Globus pallidus (tissue), 1 donor: Measurements from ENCODE around the gene KRTAP1-1.
"Not testable (repeated sequence)": the region's sequence is repeated elsewhere in the genome, so short reads cannot be mapped to it uniquely, and the experiment has no call there.

Experiments
- DNase-seq: peaks from one replicate; pipeline ENCODE4 v3.0.0-alpha.2; 2015; ENCODE audit warnings: low spot score

The KRTAP1-1 gene

DNA sequence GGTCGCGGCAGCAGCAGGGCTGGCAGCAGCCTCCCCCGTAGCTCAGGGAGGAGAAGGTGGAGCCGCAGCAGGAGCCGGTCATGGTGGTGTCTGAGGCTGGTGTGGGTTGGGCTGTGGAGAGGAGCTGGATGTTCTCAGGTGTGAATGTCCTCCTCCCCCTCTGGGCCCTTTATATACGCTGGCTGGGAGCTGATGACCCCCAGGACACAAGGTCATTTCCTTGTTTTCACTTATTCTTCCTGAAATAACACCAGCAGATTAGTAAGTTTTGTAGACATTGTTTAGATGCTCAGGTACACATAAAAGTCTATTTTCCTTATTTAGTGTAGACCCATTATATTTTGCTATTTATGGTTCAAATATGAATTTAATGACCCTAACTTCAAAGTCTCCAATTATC is 13.9 kb upstream of the KRTAP1-1 start, which contains the start of gene KRTAP2-2:
Gene KRTAP2-2 (minus strand): TSS at position 101 of the 400 bp plus-strand sequence. CDS start 19 bp downstream, at position 82.
- not testable (repeated sequence) for DNase-seq

DNA sequence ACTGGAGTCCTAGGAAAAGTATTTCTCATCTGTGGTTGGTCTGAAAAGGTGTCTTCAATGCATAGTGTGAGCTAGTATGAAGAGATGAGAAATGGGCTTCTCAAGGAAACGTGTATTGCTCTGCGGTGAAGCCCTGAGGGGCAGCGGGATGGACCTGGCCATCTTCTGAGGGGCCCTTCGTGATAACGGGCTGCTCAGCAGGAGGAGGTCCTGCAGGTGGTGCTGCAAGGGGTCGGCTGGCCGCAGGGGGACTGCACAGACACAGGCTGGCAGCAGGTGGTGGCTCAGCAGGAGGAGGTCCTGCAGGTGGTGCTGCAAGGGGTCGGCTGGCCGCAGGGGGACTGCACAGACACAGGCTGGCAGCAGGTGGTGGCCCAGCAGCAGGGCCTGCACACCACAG is 13.3 kb upstream of the KRTAP1-1 start:
- DNase-seq = not testable (repeated sequence)

GRCh38 chr17:41054025-41054424 is 12.8 kb upstream of the KRTAP1-1 start:
- no peak for DNase-seq

DNA sequence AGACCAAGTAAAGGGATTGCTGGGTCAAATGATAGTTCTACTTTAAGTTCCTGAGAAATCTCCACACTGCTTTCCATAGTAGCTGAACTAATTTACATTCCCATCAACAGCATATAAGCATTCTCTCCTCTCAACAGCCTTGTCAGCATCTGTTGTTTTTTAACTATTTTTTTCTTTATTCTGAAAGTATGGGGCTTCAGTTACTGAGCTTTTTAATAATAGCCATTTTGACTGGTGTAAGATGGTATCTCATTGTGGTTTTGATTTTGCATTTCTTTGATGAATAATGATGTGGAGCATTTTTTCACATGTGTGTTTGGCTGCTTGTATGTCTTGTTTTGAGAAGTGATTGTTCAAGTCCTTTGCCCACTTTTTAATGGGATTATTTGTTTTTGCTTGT is 11.3 kb upstream of the KRTAP1-1 start:
- no peak for DNase-seq

GRCh38 chr17:41049110-41049509 is 7.9 kb upstream of the KRTAP1-1 start:
- DNase-seq = no peak

GRCh38 chr17:41048441-41048840 is 7.2 kb upstream of the KRTAP1-1 start:
- no peak for DNase-seq

- DNase-seq = not testable (repeated sequence)
Observed at GRCh38 chr17:41046735-41047465, 5.7 kb upstream of the KRTAP1-1 start, which contains the start of gene KRTAP2-1. Gene KRTAP2-1, minus strand, starts transcription at chr17:41047316. Its CDS starts 49 bp downstream, at chr17:41047267.

GRCh38 chr17:41042953-41043352 is 1.7 kb upstream of the KRTAP1-1 start:
- DNase-seq = no peak

GRCh38 chr17:41037853-41038350 is 3.3 kb downstream of the KRTAP1-1 start:
- no peak for DNase-seq

DNA sequence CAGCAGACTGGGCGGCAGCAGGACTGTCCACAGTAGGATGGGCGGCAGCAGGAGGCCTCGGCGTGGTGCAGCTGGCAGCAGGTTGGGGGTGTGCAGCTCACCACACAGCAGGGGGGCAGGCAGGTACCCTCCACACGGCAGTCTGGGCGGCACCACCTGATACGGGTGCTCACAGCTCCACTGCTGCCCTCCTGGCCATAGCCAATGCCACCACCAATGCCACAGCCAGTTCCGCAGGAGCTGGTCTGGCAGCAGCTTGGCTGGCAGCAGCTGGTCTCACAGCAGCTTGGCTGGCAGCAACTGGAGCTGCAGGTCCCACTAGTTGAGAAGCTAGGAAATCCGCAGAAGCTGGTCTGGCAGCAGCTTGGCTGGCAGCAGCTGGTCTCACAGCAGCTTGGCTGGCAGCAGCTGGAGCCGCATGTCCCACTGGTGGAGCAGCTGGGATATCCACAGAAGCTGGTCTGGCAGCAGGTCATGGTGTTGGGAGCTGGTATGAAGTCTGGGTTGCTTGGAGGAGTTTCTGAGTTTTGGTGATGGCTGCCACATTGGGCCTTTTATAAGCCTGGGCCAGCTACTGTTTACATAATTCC is 6.8 kb downstream of the KRTAP1-1 start, which contains the start of gene KRTAP1-3:
Gene KRTAP1-3 (minus strand): TSS at position 529 of the 590 bp plus-strand sequence. CDS start 53 bp downstream, at position 476.
- not testable (repeated sequence) for DNase-seq

DNA sequence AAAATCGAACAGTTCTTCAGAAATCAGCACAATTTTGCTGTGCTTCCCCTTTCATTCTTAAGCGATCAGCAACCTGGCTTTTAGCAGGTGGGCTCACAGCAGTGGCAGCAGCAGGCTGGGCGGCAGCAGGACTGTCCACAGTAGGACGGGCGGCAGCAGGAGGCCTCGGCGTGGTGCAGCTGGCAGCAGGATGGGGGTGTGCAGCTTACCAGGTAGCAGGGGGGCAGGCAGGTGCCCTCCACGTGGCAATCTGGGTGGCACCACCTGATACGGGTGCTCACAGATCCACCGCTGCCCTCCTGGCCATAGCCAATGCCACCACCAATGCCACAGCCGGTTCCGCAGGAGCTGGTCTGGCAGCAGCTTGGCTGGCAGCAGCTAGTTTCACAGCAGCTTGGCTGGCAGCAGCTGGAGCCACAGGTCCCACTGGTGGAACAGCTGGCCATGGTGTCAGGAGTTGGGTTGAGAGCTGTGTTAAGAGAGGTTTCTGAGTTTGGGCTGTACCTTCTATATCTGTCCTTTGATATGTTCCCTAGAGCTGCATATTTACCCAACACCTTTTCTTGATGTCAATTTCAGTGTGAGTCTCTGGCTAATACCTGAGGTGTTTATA is 11.5 kb downstream of the KRTAP1-1 start, which contains the start of gene KRTAP1-4:
Gene KRTAP1-4 (minus strand): TSS at position 563 of the 613 bp plus-strand sequence. CDS start 117 bp downstream, at position 446.
- DNase-seq = no peak

DNA sequence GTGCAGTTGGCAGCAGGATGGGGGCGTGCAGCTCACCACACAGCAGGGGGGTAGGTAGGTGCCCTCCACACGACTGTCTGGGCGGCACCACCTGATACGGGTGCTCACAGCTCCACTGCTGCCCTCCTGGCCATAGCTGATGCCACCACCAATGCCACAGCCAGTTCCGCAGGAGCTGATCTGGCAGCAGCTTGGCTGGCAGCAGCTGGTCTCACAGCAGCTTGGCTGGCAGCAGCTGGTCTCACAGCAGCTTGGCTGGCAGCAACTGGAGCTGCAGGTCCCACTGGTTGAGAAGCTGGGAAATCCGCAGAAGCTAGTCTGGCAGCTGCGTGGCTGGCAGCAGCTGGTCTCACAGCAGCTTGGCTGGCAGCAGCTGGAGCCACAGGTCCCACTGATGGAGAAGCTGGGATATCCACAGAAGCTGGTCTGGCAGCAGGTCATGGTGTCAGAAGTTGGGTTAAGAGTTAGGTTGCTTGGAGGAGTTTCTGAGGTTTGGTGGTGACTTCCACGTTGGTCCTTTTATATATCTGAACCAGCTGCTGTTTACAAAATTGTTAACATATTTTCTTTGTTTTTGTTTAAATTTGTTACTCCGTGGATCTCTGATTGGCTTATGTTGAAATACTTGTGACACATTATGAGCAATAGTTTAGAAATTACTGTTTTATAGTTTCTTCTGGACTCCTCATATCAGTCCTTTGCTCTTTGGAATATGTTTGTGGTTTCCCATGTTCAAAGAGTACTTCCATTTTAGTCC is 14.4 kb downstream of the KRTAP1-1 start, which contains the start of gene KRTAP1-5:
Gene KRTAP1-5 (minus strand): TSS at position 494 of the 757 bp plus-strand sequence. CDS start 53 bp downstream, at position 441.
- no peak for DNase-seq

DNA sequence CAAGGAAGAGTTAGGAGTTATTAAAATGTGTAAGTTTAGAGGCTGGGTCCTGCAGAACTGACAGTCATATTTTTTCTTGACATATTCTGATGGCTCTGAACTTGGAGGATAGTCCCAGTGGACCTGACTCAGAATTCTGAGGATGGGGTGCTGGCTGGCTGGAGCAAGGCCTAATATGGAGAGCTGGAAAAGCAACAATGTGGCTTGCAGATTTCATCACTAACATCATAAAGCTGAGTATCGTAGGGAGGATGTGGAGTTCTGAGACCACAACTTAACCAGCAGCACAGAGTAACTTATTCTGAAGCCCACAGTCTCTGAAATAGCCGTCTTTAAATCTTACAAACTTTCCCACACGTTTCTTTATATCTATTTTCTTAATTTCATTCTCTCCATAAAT is 16.6 kb downstream of the KRTAP1-1 start:
- DNase-seq = no peak

GRCh38 chr17:41020336-41020735 is 20.9 kb downstream of the KRTAP1-1 start:
- no peak for DNase-seq

DNA sequence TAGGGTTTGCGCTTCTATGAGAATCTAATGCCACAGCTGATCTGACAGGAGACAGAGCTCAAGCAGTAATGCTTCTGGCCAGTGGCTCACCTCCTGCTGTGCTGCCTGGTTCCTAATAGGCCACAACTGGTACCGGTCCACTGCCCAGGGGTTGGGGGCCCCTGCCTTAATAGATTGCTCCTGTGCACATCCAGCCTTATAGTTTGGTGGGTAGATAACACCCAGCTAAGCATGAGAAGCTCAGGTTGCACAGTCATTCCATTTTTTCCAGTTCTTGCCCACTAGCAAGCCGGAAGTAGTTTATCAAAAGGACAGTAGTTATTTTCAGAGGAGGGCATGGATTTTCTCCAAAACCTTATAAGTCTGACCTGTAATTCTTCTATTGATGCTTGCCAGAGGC is 21.8 kb downstream of the KRTAP1-1 start:
- DNase-seq = no peak

- DNase-seq = no peak
Observed at GRCh38 chr17:41018541-41018940, 22.7 kb downstream of the KRTAP1-1 start.

DNA sequence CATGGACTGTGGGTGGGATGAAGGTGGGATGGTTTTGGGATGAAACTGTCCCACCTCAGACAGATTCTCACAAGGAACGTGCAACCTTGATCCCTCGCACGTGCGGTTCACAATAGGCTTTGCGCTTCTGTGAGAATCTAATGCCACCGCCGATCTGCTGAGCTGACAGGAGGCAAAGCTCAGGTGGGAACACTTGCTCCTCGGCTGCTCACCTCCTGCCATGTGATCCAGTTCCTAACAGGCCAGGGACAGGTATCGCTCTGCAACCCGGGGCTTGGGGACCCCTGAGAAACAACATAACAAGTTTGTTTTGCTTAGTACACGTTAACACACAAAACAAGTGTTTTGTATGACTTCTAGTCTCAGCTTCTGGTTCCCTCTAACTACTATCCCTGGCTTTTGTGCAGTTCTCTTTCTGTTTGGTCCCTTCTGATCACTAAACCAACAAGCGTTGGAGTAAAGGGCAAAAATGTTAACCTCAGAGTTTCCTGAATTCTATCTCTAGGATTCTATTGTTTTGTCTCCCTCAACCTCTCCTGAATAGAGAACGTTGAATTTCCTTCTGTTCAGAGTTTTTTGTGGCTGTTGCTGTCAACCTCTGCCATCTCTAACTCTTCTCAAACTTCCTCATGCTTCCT is 24.6 kb downstream of the KRTAP1-1 start:
- no peak for DNase-seq

DNA sequence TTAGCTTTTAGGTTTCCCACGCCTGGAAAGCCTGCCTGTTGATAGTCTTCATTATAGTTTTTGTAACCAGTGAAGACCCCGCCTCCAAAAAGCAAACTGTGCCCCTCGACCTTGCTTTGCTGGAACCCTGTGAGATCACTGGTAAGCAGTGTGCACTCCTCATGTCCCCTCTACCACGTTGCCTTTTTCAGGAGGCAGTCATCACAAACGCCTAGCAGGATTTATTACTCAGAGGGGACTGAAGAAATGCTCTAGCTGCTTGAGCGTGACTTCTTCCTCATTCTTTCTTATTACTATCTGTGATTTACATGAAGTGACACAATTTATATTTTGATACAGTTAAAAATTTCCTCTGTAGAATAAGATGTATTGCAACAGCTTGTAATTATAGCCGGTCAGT is 25.8 kb downstream of the KRTAP1-1 start:
- DNase-seq = no peak

- no peak for DNase-seq
Observed at GRCh38 chr17:41013606-41014005, 27.6 kb downstream of the KRTAP1-1 start.

DNA sequence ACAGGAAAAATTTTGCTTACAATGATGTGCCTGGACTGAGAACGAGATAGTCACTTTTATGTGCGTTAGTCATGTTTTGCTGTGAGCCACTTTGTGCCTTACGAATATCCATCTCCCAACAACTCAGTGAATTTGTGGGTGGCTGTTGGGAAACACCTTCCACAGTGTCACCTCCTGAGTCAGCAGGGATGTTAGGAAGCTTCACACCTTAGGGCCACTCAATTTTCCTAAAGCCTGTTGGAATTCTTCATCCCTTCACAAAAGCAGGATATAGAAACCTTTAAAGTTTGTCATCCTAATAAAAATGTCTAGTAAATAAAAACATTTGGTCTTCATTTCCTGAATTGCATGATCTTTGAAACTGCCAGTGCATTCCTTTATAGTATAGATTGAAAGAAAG is 28.1 kb downstream of the KRTAP1-1 start:
- DNase-seq = no peak
